Amygdala (tissue), 56 donors: ENCODE results near the gene TPSG1.

Experiments used
- DNase-seq, 56 donors: peaks; one replicate each; lab custom pipeline; 2025; lab: John Stamatoyannopoulos, UW

The TPSG1 gene

GRCh38 chr16:1181404-1182315 lies 43.4 kb downstream of the TPSG1 start:
- DNase-seq, result no peak

- DNase-seq, result no peak
Measured at GRCh38 chr16:1180549-1181403, 44.3 kb downstream of the TPSG1 start.

- DNase-seq, result no peak
Measured at GRCh38 chr16:1178295-1178910, 46.7 kb downstream of the TPSG1 start.

GRCh38 chr16:1177750-1178149 lies 47.3 kb downstream of the TPSG1 start:
- no peak for DNase-seq

- DNase-seq, result no peak
Measured at GRCh38 chr16:1177053-1177452, 48.0 kb downstream of the TPSG1 start.

GRCh38 chr16:1176280-1176897 lies 48.7 kb downstream of the TPSG1 start:
- no peak for DNase-seq

GRCh38 chr16:1175566-1176279 lies 49.3 kb downstream of the TPSG1 start:
- no peak for DNase-seq

- DNase-seq, result no peak
Measured at GRCh38 chr16:1174477-1175357, 50.4 kb downstream of the TPSG1 start.

GRCh38 chr16:1173788-1174451 lies 51.1 kb downstream of the TPSG1 start:
- DNase-seq, result no peak

GRCh38 chr16:1172651-1173050 lies 52.4 kb downstream of the TPSG1 start:
- no peak for DNase-seq

- no peak for DNase-seq
Measured at GRCh38 chr16:1171854-1172428, 53.1 kb downstream of the TPSG1 start.
